Activated T-helper 1 cell treated with Interleukin-2 at 50 U/mL for 16 hours (primary cell): ENCODE results near the gene GABARAP.
"Not testable (repeated sequence)": the region's sequence is repeated elsewhere in the genome, so short reads cannot be mapped to it uniquely, and the experiment has no call there.

Experiments used
- DNase-seq: peaks from one replicate; pipeline ENCODE4 v3.0.0-alpha.2; 2020; ENCODE audit warnings: low read depth

GABARAP gene

DNA sequence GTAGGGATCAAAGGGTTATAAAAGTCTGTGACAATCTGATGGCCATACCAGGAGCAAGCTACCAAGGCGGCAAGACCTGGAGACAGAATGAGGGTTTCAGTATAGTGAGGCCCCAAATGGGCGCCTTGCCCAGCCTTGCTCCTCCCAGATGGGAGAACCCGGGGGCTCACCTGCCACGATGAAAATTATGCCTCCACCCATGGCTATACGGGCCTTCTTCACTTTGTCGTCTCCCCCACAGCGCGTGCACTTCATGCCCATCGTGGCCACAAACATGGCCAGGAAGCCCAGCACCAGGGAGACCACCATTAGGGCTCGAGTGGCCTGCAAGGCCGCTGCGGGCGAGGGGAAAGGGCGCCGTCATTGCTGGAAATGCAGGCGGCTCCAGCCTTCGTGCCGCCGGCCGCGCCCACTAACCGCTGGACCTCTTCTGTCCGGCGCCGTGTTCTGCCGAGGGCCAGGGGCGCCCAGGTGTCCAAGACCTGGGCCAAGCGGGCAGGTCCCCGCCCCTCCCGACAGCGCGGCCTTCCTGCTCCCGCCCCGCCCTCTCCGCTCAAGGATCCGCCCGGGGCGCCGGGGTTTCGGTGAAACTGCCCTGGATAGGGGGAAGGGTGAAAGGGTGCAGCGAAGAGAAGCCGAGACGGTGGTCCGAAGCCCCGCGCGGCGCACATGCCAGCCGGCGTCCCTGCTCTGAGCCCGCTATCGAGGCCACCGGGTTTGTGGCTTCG, 18.6 kb upstream of the GABARAP start:
- no peak for DNase-seq

GRCh38 chr17:7260151-7260550, 17.9 kb upstream of the GABARAP start:
- no peak for DNase-seq

- no peak for DNase-seq
Observed at GRCh38 chr17:7259555-7259889, 17.3 kb upstream of the GABARAP start.

- DNase-seq = no peak
Observed at GRCh38 chr17:7258731-7259554, 16.7 kb upstream of the GABARAP start.

GRCh38 chr17:7256766-7257456, 14.7 kb upstream of the GABARAP start:
- no peak for DNase-seq

- DNase-seq = no peak
Observed at GRCh38 chr17:7254511-7254910, 12.3 kb upstream of the GABARAP start.

DNA sequence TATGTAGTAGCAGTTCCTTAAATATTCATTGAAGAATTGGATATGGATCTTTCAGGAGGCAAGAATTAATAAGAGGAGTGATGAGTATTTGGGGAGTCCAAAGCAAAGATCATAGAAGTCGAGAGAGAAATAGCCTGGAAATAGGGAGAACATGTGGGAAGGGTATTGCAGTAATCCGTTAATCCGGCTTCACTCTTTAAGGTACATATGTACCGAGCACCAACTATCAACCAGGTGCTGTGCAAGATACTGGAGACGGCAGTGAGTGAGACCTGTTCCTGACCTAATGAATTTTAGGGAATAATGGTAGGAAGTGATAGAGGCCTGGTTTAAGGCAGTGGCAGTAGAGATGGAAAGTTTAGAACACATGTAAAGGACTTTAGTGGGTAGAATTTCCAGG, 10.8 kb upstream of the GABARAP start:
- DNase-seq = no peak

GRCh38 chr17:7252176-7253043, 10.2 kb upstream of the GABARAP start, which contains the start of gene ELP5:
ELP5 (plus strand) TSS chr17:7252215; CDS start chr17:7252551, 336 bp downstream.
- peak; percentile 73 for DNase-seq

DNA sequence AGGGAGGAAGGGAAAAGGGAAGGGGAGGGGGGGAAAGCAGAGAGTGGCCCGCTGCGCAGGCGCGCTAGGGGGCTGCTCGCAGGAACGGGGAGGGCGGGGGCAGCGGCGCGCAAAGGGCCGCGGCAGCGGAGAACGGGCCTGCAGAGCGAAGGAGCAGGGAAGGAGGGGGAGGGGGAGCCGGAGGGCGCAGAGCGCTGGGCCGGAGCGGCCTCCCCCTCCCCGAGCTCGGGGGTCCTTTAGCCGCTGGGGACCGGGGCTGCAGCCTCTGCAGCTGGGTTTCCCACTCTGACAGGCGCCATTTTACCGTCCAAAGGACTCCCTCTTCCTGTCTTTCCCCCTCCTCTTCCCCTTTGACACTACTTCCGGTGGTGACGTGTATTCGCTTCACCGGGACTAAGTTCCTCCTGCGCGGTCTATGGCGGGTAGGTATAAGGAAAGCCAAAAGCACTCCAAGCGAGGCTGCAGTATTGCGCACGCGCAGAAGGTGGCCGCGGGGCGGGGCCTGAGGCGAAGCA, 9.5 kb upstream of the GABARAP start, which contains the start of gene CTDNEP1:
TSS of gene CTDNEP1 (minus strand) at position 74 of the 515 bp plus-strand sequence. CDS start 438 bp downstream, outside the sequence.
- peak; percentile 98 for DNase-seq

- no peak for DNase-seq
Observed at GRCh38 chr17:7250695-7251627, 8.7 kb upstream of the GABARAP start.

- no peak for DNase-seq
Observed at GRCh38 chr17:7249830-7250229, 7.6 kb upstream of the GABARAP start.

DNA sequence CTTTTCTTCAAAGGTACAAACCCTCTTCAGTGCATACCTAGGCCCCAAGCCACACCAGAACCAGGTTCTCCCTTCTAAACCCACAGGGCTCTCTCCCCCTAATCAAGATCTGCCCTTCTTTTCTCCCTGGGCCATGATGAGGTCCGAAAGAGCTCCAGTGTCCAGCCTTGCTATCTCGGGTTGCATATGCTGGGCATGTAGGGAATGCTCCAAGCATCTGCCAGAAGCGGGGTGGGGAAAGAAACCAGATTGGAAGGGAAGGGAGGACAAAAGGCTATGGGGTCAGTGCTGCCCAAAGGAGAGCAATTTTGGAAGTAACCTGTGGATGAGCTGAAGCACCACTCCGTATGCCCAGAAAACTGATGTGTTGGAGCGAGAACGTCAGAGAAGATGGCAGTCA, 7.0 kb upstream of the GABARAP start:
- DNase-seq = no peak

- no peak for DNase-seq
Observed at GRCh38 chr17:7248796-7249195, 6.5 kb upstream of the GABARAP start.

DNA sequence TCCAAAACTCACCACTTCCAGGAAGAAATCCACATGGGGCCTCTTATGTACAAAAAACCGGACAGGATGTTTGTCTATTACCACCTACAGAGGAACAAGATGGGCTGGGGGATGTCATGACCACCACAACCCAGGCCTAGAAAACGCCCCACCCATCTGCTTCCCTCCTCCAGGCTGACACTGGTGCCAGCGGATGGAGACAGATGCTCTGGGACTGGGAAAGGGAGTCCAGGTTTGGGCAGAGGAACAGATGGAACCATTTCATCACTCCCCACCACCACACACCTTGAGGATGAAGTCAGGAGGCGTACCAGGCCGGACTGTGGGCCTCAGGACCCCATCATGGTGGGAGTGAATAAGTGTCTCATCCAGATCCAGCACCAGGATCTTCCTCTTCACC, 4.5 kb upstream of the GABARAP start:
- DNase-seq = no peak

DNA sequence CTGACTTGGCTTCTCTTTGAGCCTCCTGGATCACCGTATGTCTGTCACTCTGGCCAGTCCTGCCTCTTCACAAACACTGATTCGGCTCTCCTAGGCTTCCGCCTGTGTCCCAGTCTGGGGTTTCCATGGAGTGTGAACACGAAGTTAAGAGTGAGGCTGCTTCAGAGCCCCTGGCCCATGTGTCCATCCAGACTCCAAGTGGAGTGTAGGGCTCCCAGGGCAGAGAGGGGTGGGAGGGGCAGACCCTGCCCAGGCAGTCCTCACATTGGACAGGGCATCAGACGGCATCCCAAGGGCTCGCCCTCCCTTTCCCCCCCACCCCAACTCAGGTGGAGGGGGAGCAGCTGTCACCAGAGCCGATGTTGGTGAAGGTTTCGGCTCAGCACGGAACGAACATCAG, 1.6 kb upstream of the GABARAP start:
- not testable (repeated sequence) for DNase-seq

DNA sequence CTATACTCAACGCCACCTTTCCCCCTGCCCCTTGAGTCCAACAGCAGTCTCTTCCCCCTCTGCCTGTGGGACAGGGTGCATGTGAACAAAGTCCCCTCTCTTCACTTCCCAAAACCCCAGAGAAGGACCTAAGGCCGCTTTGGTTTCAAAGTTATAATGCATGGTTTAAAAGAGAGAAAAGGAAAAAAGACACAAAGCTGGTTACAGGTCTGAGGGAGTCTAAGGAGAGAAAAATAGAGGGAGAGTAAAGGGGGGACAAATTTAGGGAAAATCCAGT, 1.1 kb upstream of the GABARAP start:
- no peak for DNase-seq

DNA sequence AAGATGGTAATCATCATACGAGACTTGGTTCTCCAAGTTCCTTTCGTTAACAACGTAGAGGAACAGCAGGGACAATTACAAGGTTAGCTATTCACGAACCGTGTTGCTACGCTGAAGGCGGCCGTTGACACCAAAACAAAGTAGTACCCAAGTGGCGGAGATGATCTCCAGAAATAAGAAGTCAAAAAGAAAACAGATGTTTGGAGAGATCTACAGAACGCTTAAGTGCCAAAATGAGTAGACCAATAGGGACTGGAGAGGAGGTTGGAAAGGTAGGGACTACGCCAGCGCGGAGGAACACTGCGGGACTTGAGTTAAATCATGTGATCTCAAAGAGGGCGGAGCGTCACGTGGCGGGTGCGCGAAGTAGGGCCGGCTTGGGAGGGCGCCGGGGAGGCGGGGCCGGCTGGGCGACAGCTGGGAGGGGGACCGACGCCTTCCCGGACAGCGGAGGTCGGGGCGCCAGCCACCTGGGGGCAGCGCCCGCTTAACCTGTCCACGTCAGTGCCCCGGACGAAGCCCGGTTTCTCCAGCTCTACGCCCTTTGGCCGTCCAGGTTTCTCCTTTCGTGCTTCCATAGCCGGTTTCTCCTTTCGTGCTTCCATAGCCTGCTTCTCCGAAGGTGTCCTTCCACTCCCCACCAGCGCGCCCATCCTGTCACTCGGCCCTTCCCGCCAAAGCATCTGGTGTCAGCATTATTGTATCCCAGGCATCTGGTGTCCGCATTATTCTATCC, 636 bp upstream of the GABARAP start:
- DNase-seq = peak; percentile 86

GRCh38 chr17:7241090-7241733, 1.0 kb downstream of the GABARAP start:
- DNase-seq = no peak

GRCh38 chr17:7240375-7240774, 1.9 kb downstream of the GABARAP start:
- no peak for DNase-seq
